Globus pallidus (tissue), 1 donor: ENCODE measurements around the gene CXCL16.
"Not testable (repeated sequence)": the region's sequence is repeated elsewhere in the genome, so short reads cannot be mapped to it uniquely, and the experiment has no call there.

Experiments
- DNase-seq: peaks from one replicate; pipeline ENCODE4 v3.0.0-alpha.2; 2015; ENCODE audit warnings: low spot score

The CXCL16 gene

GRCh38 chr17:4721203-4722135 is 18.3 kb downstream of the CXCL16 start:
- DNase-seq, result no peak

DNA sequence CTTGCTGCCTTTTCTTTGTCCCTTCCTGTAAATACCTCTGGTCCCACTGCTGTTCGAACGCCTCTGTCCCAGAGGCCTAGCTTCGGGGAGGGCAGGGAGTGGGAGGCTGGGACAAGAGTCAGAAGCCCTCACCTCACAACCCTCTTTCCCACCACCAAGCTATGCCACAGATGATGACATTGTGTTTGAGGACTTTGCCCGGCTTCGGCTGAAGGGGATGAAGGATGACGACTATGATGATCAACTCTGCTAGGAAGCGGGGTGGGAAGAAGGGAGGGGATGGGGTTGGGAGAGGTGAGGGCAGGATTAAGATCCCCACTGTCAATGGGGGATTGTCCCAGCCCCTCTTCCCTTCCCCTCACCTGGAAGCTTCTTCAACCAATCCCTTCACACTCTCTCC is 18.9 kb downstream of the CXCL16 start:
- DNase-seq, result no peak

DNA sequence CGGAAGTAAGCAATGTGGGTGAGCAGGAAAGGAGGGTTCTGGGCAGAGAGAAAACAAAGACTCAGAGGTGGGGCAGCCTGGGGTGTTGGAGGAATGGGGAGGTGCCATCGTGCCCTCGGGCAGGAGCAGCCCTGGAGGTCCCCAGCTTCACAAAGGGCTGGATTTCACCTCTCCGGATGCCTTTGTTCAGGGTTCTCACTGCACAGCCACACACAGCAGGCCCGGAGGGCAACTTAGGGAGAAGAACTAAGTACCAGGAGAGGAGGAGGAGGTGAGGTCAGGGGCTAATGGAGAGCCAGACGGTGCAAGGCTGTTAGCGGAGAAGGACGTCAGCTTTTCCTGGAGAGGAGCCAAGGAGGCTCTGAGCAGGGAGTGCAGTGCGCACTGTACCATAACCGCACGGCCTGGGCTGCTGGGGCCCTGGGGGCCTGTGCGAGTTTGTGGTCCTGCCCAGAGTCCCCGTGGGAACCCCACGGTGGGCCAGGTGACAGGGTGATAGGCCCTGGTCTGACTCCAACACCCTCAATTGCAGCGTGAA is 20.0 kb downstream of the CXCL16 start:
- no peak for DNase-seq

DNA sequence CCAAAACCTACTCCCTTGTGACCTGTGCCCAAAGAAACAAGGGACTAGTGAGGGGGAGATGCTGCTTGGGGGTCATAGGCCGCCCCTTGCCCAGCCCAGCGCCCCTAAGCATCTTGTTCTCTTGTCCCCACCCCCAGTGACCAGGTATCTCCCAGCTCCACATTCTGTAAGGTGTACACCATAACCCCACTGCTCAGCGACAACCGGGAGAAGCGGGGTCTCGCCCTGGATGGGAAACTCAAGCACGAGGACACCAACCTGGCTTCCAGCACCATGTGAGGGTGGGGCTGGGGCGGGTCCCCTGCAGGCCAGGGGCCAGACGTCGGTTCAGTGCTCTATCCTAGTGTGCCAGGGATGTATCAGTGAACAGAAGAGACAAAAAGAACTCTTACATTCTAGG is 20.6 kb downstream of the CXCL16 start:
- no peak for DNase-seq

- no peak for DNase-seq
Observed at GRCh38 chr17:4718276-4718675, 21.5 kb downstream of the CXCL16 start.

DNA sequence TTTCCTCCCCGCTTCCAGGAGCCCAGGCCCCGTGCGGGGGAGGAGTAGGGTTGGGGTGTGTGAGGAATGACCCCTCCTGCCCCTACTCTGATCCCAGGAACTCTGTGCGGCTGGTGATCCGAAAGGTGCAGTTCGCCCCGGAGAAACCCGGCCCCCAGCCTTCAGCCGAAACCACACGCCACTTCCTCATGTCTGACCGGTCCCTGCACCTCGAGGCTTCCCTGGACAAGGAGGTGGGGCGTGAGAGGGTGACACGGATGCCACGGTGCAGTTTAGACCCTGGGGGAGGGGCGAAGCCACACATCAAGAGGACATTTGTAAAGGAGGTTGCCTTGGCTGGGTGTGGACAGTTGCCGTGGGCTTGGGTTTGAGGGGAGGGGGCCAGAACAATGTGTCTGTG is 21.9 kb downstream of the CXCL16 start:
- no peak for DNase-seq

DNA sequence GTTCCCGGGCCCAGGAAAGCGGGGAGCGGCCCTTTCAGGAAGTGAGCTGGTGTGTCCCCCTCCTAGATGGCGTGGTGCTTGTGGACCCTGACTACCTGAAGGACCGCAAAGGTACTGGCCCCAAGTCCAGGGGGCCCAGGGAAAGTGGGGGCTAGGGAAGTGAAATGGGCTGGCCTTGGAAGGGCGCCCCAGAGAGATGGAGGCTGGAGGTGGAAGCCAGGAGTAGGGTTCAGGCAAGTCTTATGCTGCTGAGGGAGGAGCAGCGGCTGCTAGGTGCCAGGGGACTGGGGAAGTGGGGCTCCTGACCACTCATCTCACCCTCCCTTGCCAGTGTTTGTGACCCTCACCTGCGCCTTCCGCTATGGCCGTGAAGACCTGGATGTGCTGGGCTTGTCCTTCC is 23.6 kb downstream of the CXCL16 start:
- no peak for DNase-seq

GRCh38 chr17:4715063-4715744 is 24.5 kb downstream of the CXCL16 start:
- no peak for DNase-seq

- not testable (repeated sequence) for DNase-seq
Observed at GRCh38 chr17:4714340-4715062, 25.2 kb downstream of the CXCL16 start.

- DNase-seq, result no peak
Observed at GRCh38 chr17:4712526-4712925, 27.2 kb downstream of the CXCL16 start.

DNA sequence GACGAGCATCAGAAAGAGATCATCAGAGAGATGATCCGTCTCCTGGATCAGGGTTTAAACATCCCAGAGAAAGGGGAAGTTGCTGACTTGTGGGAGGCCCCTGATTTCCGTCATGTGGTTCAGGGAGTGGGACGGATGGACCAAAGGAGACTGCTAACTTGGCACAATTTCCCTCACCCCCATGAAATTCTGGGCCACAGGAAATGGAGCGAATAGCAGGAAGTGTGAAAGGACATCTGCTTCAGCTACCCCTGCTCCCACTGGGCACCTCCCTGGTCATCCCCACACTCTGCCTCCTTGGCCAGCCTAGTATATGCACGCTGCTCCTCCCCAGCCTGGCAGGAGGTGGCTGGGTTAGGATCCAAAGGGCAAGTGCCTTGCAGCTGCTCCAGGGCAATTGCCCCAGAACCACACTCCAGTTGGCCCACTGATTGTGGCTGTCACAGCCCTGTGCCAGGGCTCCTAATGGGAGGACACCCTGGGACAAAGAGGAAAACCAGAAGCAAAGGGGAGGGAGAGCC is 28.0 kb downstream of the CXCL16 start:
- peak; percentile 64 for DNase-seq

DNA sequence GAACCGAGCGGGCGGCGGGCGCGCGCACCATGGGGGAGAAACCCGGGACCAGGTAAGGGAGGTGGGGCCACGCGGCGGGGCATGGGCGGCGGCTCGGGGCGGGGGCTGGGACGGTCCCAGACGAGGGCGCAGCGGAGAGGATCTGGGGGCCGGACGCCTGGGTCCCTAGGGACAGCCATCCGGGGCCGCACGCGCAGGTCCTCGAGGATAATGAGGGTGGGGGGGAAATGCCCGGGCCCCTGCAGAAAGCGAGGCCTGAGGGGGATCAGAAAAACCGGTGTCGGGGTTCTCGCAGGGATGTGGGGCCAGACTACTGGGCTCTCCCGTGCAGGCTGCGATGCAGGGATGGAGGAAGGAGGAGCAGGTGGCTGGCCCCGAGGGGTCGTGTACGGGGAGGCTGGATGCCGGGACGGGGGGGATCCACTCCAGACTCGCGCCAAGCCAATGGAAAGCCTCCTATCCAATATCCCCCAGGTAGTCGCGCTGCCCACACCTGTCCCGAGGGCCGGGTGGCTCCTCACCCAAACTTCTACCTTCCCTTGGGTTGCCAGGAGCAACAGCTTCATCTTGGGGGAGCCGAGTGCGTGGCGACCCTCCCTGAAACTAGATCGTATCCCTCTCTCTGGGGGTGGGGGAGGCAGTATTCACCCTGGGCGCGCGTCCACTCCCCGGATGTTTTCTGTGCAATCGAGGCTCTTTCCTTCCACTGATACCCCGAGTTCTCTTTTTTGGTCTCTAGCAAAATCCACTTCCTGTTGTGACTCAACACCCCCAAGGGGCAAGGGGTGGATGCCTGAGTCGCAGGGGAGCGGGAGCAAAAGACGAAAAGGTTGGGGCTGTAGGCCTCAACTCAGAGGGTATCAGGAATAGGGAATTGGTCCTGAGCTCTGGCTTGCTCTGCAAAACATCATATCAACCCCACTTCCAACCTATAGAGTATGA is 28.8 kb downstream of the CXCL16 start:
- no peak for DNase-seq

- DNase-seq, result peak; percentile 98
Observed at GRCh38 chr17:4709794-4710692, 29.7 kb downstream of the CXCL16 start, which contains the start of gene ARRB2. ARRB2 (plus strand) TSS chr17:4710632; CDS start chr17:4710722, 90 bp downstream.

DNA sequence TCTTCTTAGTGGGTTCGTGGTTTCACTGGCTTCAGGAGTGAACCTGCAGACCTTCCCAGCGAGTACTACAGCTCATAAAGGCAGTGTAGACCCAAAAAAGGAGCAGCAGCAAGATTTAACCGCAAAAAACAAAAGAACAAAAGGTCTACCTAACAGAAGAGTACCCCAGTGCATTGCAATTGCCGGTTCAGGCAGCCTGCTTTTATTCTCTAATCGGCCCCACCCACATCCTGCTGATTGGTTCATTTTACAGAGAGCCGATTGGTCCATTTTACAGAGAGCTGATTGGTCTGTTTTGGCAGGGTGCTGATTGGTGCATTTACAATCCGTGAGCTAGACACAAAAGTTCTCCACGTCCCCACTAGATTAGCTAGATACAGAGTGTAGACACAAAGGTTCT is 31.3 kb downstream of the CXCL16 start:
- DNase-seq, result no peak

DNA sequence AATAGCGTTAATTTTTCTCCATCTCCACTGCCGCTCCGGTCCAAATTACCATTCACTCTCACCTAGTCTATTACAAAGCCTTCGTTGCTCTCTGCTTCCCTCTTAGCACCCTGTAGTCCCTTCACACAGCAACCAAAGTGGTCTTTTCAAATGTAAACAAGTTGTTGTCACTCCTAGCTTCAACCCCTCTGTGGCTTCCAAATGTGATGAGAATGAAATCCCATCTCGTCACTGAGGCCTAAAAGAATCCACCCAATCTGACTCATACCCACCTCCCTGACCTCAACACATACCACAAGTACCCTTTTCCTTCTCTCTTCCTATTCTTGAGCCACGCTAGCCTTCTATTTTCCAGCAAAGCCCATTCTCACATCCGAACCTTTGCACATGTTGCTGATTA is 33.6 kb downstream of the CXCL16 start:
- no peak for DNase-seq

DNA sequence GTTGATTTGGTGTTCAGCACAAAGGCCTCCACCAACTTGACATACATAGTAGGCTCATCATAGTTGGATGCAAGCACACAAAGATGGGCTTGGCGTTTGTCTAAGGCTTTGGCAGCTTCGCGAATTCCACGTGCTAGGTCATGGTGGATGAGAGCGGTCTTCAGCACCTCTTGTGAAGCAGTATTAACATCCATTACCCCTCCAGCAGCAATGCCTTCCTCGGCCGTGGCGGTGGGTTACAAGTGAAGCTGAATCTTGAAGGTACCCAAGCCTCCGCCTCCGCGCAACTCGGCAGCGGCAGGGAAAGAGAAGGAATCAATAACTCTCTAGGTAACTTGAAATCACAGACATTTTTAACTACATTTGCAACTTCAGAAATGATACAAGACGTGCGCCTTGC is 34.7 kb downstream of the CXCL16 start:
- DNase-seq, result no peak

GRCh38 chr17:4704574-4704907 is 35.2 kb downstream of the CXCL16 start:
- DNase-seq, result not testable (repeated sequence)

DNA sequence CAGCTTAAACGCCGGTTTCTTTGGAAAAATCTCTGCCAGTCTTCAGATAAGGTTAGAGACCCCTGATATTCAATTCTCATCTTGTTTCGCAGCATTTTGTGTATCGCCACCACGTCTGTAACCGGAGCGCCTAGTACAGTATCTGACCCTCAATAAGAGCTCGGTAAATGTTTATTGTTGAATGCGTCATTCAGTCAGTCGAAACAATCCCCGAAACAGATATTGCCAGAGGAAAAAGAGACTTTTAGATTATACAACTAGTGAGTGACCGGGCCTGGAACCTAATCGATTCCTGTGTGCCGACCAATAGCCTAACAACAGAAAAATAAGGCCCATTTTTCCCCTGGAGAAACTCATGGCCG is 36.4 kb downstream of the CXCL16 start:
- DNase-seq, result no peak

GRCh38 chr17:4701116-4701515 is 38.6 kb downstream of the CXCL16 start:
- DNase-seq, result no peak
